Right ventricle myocardium superior (tissue), 1 donor: ENCODE results near the gene CASKIN1. TPM values are rescaled to one million over a fixed set of nuclear protein-coding genes. Genes with fewer than 3 reads are reported as not detected.
"Not testable (repeated sequence)": the region's sequence is repeated elsewhere in the genome, so short reads cannot be mapped to it uniquely, and the experiment has no call there.

Source experiments
- ATAC-seq: fragments of 200-7000 bp; cut with Tn5 transposase; one replicate; pipeline ENCODE4 v1.9.1; 2020; ENCODE audit warnings: mild to moderate bottlenecking; ENCODE audit not compliant: poor library complexity
- DNase-seq: peaks from one replicate; pipeline ENCODE4 v3.0.0-alpha.2; 2020
- intact Hi-C: fragments of 100-400 bp; cut with DNase I; formaldehyde crosslinking; loops from one replicate; pipeline ENCODE4 v1.11.2; 2022
- total RNA-seq: library from RNA; stranded (reverse); fragmentation: NEBNext Ultra II Directional; extraction: Animal tissue kit (Norgen Biotek cat#: 25700); gene quantifications from one replicate; pipeline ENCODE4 v1.2.1, GENCODE V29; 2021
- donor health status: DM: no; HTN: yes; CAD: no; lungs with severe emphysema.

CASKIN1 gene
- total RNA-seq, 1 donor from 2014 or later, result 5.3 TPM

- intact Hi-C loops, result no loop called here
- DNase-seq (no peak), ATAC-seq (no peak)
Measured at GRCh38 chr16:2154533-2155090, 41.8 kb downstream of the CASKIN1 start.

GRCh38 chr16:2152695-2153506, 43.5 kb downstream of the CASKIN1 start:
- DNase-seq (no peak), ATAC-seq (no peak)
- intact Hi-C loops, result no loop called here

- no peak for DNase-seq
- ATAC-seq, result no peak
- intact Hi-C loops, result no loop called here
Measured at GRCh38 chr16:2151188-2152091, 45.0 kb downstream of the CASKIN1 start.

GRCh38 chr16:2150418-2151187, 45.8 kb downstream of the CASKIN1 start:
- DNase-seq, result peak; percentile 58
- no peak for ATAC-seq
- intact Hi-C loops, result no loop called here

- no peak for DNase-seq
- no peak for ATAC-seq
- intact Hi-C loops, result no loop called here
Measured at GRCh38 chr16:2149630-2150417, 46.6 kb downstream of the CASKIN1 start.

GRCh38 chr16:2148714-2149629, 47.4 kb downstream of the CASKIN1 start:
- ATAC-seq (no peak), DNase-seq (no peak)
- intact Hi-C loops, result no loop called here

- intact Hi-C loops, result no loop called here
- peak; percentile 91 for ATAC-seq
- DNase-seq, result peak; percentile 89
Measured at GRCh38 chr16:2147981-2148671, 48.3 kb downstream of the CASKIN1 start, which contains the start of gene RAB26. TSS of gene RAB26 (plus strand) at chr16:2148625. CDS start at chr16:2148784, 159 bp downstream.

GRCh38 chr16:2147378-2147777, 49.0 kb downstream of the CASKIN1 start:
- DNase-seq (no peak), ATAC-seq (peak; percentile 2)
- intact Hi-C loops, result no loop called here

GRCh38 chr16:2145843-2146242, 50.6 kb downstream of the CASKIN1 start:
- intact Hi-C loops, result no loop called here
- DNase-seq, result no peak
- ATAC-seq, result no peak

GRCh38 chr16:2143878-2144485, 52.4 kb downstream of the CASKIN1 start:
- DNase-seq, result no peak
- intact Hi-C loops, result loop anchor here (2.0 kb wide), 1 partner anchor 121 kb away; no protein-coding TSS in a partner anchor
- no peak for ATAC-seq

- ATAC-seq (no peak), DNase-seq (no peak)
- intact Hi-C loops, result loop anchor here (2.0 kb wide), 1 partner anchor 120 kb away; no protein-coding TSS in a partner anchor
Measured at GRCh38 chr16:2142942-2143877, 53.2 kb downstream of the CASKIN1 start.

GRCh38 chr16:2135770-2136490, 60.5 kb downstream of the CASKIN1 start, which contains the start of gene PKD1:
TSS of gene PKD1 (minus strand) at chr16:2135898. CDS start at chr16:2135689, 209 bp downstream.
- DNase-seq (peak; percentile 99), ATAC-seq (peak; percentile 92)
- intact Hi-C loops, result not testable (repeated sequence)

- peak; percentile 72 for DNase-seq
- intact Hi-C loops, ATAC-seq: not testable (repeated sequence)
Measured at GRCh38 chr16:2135071-2135470, 61.3 kb downstream of the CASKIN1 start.

- intact Hi-C loops, DNase-seq, ATAC-seq: not testable (repeated sequence)
Measured at GRCh38 chr16:2133797-2134196, 62.6 kb downstream of the CASKIN1 start.
